HG02938 (cell line): ENCODE data around the gene PLXNA2.

ENCODE experiments used
- ATAC-seq: cut with Tn5 transposase; IDR thresholded peaks from one replicate; pipeline ENCODE4 v1.9.1; 2021; ENCODE audit warnings: mild to moderate bottlenecking, moderate library complexity; ENCODE audit not compliant: unreplicated experiment

Gene PLXNA2

GRCh38 chr1:208166340-208167138 is 77.6 kb downstream of the PLXNA2 start:
- ATAC-seq = no peak

GRCh38 chr1:208165659-208166058 is 78.5 kb downstream of the PLXNA2 start:
- no peak for ATAC-seq

DNA sequence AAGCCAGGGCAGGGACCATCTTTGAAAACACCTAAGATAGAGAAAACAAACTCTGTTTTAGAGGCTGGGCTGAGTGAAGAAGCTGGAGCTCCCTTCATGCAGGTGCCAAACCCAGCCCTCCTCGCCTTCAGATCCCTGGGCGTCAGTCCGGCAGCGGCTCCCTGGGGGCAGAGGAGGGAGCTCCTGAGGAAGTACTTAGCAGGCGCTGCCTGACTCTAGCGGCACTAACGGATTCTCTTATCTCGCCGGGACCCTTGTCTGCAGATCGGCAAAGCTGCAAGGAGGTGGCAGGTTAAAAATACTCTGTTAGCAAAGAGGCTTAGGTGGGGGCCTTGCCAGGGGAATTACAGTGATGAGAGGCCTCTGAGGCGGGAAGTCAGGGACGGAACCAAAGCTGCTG is 79.6 kb downstream of the PLXNA2 start:
- ATAC-seq = no peak

DNA sequence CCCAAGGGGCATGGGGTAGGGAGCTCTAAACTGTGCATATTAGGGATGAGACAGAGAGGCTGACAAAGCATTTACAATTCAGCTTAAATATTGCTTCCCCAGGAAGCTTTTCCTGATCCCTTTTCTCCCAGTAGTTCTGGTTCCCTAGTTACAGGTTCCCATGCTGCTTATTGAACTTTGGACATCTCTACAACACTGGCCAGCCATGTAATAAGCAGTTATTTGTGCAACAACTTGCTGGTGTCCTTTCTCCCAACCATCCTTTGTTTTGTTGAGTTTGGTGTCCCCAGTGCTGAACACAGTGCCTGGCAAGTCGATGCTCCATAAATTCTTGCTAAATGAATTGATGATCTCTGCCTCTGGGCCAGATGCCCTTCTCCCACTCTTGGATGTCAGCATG is 80.6 kb downstream of the PLXNA2 start:
- no peak for ATAC-seq

DNA sequence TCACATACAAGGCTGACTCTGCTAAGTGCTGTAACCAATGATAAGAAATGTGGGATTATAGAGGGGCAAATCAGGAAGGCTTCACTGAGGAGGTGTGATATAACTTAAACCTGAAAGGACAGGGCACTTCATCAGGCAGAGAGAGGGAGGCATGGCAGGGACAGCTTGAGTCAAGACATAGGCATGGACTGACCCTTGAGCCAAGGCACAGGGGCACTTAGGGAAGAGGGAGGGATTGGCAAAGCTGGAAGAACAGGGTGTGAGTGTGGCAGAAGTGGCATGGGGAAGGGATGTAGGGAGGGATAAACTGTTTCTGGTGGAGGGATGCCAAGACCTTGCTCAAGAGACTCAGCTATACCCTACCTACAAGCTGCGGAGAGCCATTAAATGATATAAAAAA is 81.3 kb downstream of the PLXNA2 start:
- no peak for ATAC-seq

GRCh38 chr1:208161656-208162375 is 82.4 kb downstream of the PLXNA2 start:
- no peak for ATAC-seq

GRCh38 chr1:208161005-208161404 is 83.2 kb downstream of the PLXNA2 start:
- no peak for ATAC-seq

GRCh38 chr1:208160259-208160819 is 83.8 kb downstream of the PLXNA2 start:
- ATAC-seq = no peak

- peak; percentile 41 for ATAC-seq
Measured at GRCh38 chr1:208159555-208160258, 84.5 kb downstream of the PLXNA2 start.

DNA sequence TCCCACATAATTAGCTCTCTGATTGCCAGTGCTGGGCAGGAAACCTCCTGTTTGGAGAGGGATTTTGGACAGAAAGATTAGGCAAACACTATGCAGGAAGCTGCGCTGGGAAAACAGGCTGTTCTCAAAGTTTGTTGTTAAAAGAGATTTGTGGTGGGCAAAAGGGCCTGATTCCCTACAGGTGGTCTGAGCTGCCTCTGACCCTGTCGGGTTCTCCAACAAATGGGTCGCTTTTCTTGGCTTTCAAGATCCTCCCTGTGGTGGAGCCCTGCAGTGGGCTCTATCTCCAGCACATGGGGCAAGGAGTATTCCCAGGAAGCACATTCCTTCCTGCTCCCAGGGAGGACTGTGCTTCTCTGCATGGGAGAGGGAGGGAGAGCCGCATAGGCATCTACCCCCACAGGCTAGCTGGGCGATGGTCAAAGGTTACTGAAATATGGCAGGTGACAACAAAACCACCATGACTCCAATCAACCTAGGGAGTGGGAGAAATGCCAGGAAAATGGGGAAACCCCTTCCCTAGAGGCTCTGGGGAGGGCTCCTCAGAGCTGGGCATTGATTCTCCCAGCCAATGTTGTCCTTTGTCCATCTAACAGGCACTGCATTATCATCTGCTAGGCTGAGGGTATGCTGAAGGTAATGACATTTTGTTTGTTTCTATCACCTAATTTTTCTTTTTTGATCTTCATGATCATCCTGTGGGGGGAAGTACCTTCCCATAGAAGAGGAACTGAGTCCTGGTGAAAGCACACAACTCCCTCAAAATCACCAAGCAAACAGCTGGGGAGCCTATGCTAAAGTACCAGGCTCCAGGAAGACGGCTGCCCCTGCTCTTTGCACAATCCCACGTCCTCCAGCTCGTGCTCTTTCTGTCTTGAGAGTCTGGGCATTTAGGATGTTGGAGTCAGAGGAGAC is 85.3 kb downstream of the PLXNA2 start:
- peak; percentile 49 for ATAC-seq

DNA sequence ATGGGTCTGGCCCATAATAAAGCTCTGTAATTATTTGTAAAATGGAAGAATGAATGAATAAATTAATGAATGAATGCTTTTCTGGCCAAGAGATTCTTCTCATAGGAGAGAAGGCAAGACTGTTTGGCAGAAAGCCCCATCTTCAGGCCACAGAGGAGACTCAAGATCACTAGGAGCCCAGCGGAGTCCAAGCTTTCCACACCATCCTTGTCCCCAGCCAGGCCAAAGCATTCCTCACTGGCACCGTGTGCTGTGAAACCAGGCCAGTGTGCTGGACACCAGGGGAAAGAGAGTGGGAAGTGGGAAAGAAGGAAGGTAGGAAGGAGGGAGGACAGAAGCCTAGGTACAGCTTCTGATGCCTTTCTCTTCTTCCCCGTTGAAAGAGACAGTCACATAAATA is 86.4 kb downstream of the PLXNA2 start:
- no peak for ATAC-seq

DNA sequence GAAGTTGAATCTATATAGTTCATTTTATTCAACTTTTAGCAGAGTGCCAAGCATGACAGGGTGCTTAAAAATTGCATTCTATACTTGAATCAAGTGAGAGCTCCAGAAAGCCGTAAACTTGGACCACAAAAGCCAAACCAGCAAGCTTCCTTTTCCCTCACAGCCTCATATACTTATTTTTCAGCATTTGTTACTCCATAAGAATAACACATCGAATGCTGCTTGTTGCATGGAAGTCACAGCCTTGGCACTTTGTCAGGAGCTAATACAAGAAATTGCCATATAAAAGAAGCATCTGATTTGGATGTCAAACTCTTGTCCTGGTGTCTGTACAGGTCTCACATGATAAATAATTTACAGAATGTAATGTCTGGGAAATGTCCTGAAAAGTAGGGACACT is 87.4 kb downstream of the PLXNA2 start:
- ATAC-seq = no peak

GRCh38 chr1:208156310-208156709 is 87.9 kb downstream of the PLXNA2 start:
- ATAC-seq = no peak

- no peak for ATAC-seq
Measured at GRCh38 chr1:208154679-208155642, 89.2 kb downstream of the PLXNA2 start.

- ATAC-seq = no peak
Measured at GRCh38 chr1:208154040-208154439, 90.1 kb downstream of the PLXNA2 start.

DNA sequence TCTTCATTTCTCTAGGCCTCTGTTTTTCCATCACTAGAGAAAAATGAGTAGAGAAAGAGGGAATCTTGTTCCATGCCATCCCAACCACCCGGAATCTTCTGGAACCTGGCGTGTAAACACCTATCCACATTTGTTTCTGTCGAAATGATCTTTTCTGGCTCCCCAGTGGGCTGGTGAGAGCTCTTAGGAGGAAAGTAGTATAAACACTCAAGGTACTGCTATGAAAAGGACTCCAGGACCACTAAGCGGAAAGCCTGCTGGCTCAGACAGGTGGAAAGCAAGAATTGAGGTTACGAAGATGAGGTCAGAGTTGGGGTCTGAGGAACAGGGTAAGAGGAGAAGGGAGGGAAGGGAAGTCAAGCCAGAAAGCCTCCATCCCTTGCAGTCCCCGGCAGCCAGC is 90.8 kb downstream of the PLXNA2 start:
- ATAC-seq = no peak

- ATAC-seq = no peak
Measured at GRCh38 chr1:208151728-208152598, 92.2 kb downstream of the PLXNA2 start.

DNA sequence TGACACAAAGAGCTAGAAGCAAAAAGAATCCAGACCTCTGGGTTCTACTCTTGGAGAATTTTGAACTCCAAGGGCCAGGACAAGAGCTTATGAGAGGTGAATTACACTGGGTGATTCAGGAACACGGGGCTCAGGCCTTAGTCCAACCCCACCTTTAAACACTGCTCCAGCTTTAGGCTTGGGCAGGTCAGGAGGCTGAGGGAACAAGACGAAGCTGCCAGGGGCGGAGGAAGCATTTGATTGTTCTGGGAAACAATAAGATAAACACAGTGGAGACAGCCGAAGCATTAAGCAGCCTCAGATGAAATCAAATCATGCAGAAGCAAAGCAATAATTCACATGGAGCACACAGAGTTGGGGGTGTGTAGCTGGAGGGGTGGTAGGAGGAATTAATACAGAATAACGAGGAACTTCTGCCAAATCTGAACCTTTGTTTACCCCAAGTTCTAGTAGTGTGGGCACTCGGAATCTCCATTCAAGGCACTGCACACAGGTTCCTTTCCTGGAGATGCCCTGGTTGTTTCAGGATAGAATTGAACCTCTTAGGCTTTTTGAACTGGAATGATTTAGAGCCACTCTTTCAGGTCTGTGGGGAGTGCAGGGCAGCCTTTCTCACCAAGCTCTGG is 93.2 kb downstream of the PLXNA2 start:
- ATAC-seq = no peak
